Progenitor cell of endocrine pancreas (in vitro differentiated cells): ENCODE measurements around the gene CSMD2. TPM values are rescaled to one million over a fixed set of nuclear protein-coding genes. Genes with fewer than 3 reads are reported as not detected.

ENCODE experiments used
- DNase-seq: peaks from one replicate; pipeline ENCODE4 v3.0.0; 2021; ENCODE audit warnings: low spot score; ENCODE audit not compliant: unreplicated experiment
- H3K27ac Mint-ChIP-seq: 2 replicates; pipeline ENCODE4 v1.8.0; 2021; ENCODE audit warnings: mild to moderate bottlenecking, moderate library complexity, mixed read lengths
- H3K27me3 Mint-ChIP-seq: 2 replicates; pipeline ENCODE4 v1.8.0; 2021; ENCODE audit warnings: mixed read lengths
- H3K36me3 Mint-ChIP-seq: 2 replicates; pipeline ENCODE4 v1.8.0; 2022; ENCODE audit warnings: mixed read lengths; ENCODE audit not compliant: insufficient read depth
- H3K4me1 Mint-ChIP-seq: 2 replicates; pipeline ENCODE4 v1.8.0; 2021; ENCODE audit warnings: low read depth, mixed read lengths
- H3K4me3 Mint-ChIP-seq: 2 replicates; pipeline ENCODE4 v1.8.0; 2021; ENCODE audit warnings: low read depth, mild to moderate bottlenecking, moderate library complexity, mixed read lengths
- H3K9me3 Mint-ChIP-seq: 2 replicates; pipeline ENCODE4 v1.8.0; 2021; ENCODE audit warnings: low read depth, mixed read lengths
- total RNA-seq: library from RNA; stranded (reverse); gene quantifications from 2 replicates; pipeline ENCODE4 v1.2.1, GENCODE V29; 2021
- TF ChIP-seq, protein P1 (sequence below): fragments of 200-600 bp; sonication (generic); IDR thresholded peaks from one replicate; pipeline ENCODE4 v1.5.0; 2021; ENCODE audit warnings: antibody characterized with exemption, mild to moderate bottlenecking; ENCODE audit not compliant: unreplicated experiment

Gene CSMD2
- total RNA-seq, 1 donor from 2014 or later = 0.38 TPM

DNA sequence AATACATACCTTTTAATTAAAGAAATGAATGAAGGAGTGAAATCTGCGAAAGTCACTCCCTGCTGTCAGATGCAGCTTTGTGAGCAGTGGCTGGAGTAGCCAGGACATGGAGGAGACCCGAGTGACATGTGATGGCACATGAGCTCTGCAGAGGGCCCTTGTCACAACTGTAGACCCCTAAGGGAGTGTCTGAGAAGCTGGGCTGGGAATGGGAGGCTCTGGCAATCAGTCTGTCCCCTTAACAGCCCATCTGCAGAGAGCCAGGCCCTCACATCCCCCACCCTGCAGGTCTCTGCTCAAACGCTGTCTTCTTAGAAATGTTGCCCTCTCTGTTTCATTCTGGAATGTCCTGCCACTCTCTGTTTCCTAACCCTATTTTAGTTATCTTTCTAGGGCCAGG is 176.9 kb downstream of the CSMD2 start:
- Mint-ChIP-seq H3K36me3 (no peaks in the 10 kb centered on the region), H3K27ac (no peak overlapping the region), H3K9me3 (no peaks in the 10 kb centered on the region), H3K27me3 (peaks cover 22% of the 10 kb centered on the region), H3K4me1 (no peaks in the 10 kb centered on the region), H3K4me3 (no peak overlapping the region)
- DNase-seq = no peak
- TF ChIP-seq, protein P1, sequence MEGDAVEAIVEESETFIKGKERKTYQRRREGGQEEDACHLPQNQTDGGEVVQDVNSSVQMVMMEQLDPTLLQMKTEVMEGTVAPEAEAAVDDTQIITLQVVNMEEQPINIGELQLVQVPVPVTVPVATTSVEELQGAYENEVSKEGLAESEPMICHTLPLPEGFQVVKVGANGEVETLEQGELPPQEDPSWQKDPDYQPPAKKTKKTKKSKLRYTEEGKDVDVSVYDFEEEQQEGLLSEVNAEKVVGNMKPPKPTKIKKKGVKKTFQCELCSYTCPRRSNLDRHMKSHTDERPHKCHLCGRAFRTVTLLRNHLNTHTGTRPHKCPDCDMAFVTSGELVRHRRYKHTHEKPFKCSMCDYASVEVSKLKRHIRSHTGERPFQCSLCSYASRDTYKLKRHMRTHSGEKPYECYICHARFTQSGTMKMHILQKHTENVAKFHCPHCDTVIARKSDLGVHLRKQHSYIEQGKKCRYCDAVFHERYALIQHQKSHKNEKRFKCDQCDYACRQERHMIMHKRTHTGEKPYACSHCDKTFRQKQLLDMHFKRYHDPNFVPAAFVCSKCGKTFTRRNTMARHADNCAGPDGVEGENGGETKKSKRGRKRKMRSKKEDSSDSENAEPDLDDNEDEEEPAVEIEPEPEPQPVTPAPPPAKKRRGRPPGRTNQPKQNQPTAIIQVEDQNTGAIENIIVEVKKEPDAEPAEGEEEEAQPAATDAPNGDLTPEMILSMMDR = no peak

DNA sequence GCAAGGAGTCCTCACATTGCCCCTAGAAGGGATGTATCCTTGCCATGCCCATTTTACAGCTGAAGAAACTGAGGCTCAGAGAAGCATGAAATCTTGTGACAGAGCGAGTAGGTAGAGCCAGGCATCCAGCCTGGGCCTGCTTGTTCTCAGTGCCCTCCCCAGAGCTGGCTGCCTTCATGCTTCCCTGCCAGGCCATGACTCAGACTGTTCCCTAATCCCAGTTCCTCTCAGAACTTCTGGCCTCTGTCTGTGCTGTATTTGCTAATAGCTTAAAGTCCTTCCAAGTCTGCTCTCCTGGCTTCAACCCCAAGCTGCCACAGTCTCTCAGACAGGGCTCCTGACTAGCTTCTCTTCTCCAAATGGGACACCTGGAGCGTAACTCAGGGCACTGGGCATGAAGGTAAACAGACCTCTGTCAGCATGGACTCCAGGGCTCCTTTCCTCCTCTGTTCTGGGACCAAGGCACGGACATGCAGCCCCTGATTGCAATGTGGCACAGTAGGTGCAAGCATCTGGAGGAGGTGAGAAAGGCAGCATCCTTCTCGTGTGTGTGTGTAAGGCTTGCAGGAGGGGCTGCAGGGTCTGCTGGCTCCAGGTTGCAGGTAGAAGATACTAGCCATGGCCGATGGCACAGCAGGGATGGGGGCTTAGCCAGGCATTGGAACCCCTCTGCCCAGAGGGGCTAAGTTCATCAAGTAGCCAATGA is 178.5 kb downstream of the CSMD2 start:
- H3K27me3 Mint-ChIP-seq = peaks cover 35% of the 10 kb centered on the region
- H3K9me3 Mint-ChIP-seq = no peaks in the 10 kb centered on the region
- DNase-seq = no peak
- H3K27ac Mint-ChIP-seq = no peak overlapping the region
- TF ChIP-seq, protein P1 = no peak
- no peaks in the 10 kb centered on the region for H3K36me3 Mint-ChIP-seq
- H3K4me3 Mint-ChIP-seq = no peak overlapping the region
- H3K4me1 Mint-ChIP-seq = no peaks in the 10 kb centered on the region

DNA sequence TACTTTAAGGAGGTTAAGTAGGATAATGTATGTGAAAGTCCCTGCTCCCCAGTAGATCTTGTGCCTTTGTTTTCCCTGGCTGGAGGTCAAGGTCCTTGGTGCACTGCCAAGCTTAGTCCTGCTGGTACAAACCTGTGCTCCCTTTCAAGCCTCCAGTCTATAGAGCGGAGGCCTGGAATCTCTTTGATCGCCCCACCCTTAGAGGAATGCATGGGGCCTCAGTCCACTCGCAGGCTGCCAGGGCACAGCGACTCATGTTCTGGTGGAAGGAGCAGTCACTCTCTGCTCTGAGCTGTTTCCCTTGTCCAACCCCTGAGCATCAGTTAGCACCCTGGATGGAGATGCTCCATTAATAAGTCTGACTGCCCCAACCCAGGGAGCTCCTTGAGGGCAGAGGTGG is 179.4 kb downstream of the CSMD2 start:
- H3K4me3 Mint-ChIP-seq = no peak overlapping the region
- peaks cover 37% of the 10 kb centered on the region for H3K27me3 Mint-ChIP-seq
- TF ChIP-seq, protein P1 = no peak
- no peak for DNase-seq
- H3K4me1 Mint-ChIP-seq = no peaks in the 10 kb centered on the region
- no peaks in the 10 kb centered on the region for H3K9me3 Mint-ChIP-seq
- H3K36me3 Mint-ChIP-seq = no peaks in the 10 kb centered on the region
- H3K27ac Mint-ChIP-seq = no peak overlapping the region

DNA sequence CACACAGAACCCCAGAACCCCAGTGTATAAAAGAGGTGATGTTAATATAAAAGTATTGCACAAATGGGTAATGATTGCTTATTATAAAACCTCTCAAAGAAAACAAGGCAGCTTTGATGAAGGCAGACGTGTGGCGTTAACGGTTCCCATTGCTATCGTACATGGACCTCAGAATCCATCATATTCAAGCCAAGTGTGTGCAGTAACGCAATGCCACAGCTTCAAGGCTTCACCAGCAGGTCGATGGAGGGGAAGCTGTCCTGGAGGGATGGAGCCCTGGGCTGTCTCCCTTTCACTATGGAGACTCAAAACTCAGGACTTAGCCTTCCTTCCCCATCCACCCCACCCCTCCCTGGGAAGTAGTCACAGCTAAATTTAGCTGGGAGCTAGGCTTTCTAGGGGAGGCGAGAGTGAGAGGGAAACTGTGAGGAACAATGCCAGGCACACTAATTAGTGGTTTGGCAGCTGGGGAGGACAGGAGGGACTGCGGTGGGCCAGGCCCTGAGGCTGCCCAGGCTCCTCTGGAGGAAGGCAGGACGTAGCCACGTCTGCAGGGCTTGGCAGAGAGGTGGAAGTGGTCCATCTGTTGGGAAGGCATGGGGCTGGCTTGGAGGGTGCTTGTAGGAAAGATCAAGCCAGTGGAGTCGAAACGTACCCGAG is 180.0 kb downstream of the CSMD2 start:
- H3K9me3 Mint-ChIP-seq = no peaks in the 10 kb centered on the region
- no peak for DNase-seq
- H3K4me3 Mint-ChIP-seq = no peak overlapping the region

DNA sequence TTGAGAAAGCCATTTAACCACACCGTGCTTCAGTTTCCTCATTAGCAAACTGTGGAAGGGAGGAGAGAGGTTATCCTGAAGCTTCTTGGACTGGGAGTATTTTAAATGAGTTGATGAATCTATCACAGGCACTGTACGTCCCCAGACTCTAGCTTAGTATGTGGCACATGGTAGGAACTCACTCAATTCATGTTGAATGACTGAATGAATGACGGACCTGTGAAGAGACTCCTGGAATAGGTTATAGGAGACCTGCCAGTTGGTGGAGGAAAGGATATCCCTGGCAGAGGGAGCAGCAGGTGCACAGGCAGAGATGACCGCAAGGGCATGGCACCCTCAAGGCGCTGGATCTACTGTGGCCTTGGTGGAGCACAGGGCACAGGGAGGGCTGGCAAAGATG is 182.6 kb downstream of the CSMD2 start:
- DNase-seq = no peak
- H3K4me3 Mint-ChIP-seq = no peak overlapping the region
- no peaks in the 10 kb centered on the region for H3K9me3 Mint-ChIP-seq
- no peak overlapping the region for H3K27ac Mint-ChIP-seq
- H3K27me3 Mint-ChIP-seq = peaks cover 55% of the 10 kb centered on the region
- no peaks in the 10 kb centered on the region for H3K36me3 Mint-ChIP-seq
- H3K4me1 Mint-ChIP-seq = no peaks in the 10 kb centered on the region
- TF ChIP-seq, protein P1 = no peak

More for the DNA sequence above, 180.0 kb downstream of the CSMD2 start:
- TF ChIP-seq, protein P1 = no peak
- H3K27ac Mint-ChIP-seq = no peak overlapping the region
- H3K27me3 Mint-ChIP-seq = peaks cover 40% of the 10 kb centered on the region
- no peaks in the 10 kb centered on the region for H3K36me3 Mint-ChIP-seq
- no peaks in the 10 kb centered on the region for H3K4me1 Mint-ChIP-seq
